ENCODE data around the gene BACE2. TPM values are rescaled to one million over a fixed set of nuclear protein-coding genes. Genes with fewer than 3 reads are reported as not detected.
A peak's percentile ranks its signal among the peaks of the same experiment; 100 is the strongest.

The BACE2 gene
- total and polyA plus RNA-seq, 2 experiments from 2014 or later: 28.4 to 37.0 TPM

DNA sequence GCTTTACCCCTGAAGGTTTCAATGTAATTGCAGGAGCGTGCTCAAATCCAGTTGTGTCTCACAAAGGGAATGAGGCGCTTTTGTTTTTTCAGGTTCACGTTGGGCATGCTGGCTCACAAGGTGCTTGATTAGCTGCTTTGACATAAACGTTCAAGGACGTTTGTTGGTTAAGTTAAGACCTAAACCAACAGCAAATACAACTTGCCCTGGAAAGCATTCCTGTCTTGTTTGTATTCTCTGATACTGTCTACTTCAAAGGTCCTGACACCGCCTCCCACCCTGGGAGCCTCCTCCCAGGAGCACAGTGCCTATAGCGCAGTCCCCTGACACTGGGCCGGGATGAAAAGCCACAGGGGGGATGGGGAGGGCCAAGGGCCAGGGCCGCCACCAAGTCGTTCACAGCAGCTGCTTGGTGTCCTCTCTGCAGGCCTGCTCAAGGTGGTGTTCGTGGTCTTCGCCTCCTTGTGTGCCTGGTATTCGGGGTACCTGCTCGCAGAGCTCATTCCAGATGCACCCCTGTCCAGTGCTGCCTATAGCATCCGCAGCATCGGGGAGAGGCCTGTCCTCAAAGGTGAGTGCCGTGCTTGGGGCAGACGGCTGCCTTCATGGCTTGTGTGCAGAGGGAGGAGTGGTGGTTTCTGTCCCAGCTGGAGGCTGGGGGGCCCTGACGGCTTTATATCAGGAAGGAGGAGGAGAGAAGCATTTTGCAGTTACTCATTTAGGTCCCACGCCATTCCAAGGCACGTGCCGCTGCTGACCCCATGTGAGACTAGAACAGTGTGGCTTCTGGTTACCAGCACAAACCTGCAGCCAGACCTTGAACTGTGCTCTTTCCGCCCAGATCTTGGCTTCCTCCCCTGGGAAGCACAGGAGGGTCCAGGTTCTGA is 154.8 kb downstream of the BACE2 start:
- Histone ChIP-seq H3K9me3 (ENCODE audit: low read depth) (no peaks in the 10 kb centered on the region), H3K4me2 (peak overlapping the region; percentile 68), H3K4me1 (ENCODE audit: insufficient read depth) (peaks cover 32% of the 10 kb centered on the region), H3K9me2 (replicated peaks; ENCODE audit: insufficient read depth) (no peaks in the 10 kb centered on the region), H3K27me3 (no peaks in the 10 kb centered on the region), H3K79me2 (peaks cover 7% of the 10 kb centered on the region), H3K4me3 (no peak overlapping the region), H2AFZ (no peak overlapping the region), H3K27ac (peak overlapping the region; percentile 89), H3K36me3 (replicated peaks; ENCODE audit: insufficient read depth, low read depth) (no peaks in the 10 kb centered on the region), H4K20me1 (ENCODE audit: insufficient read depth, poor library complexity, severe bottlenecking) (no peaks in the 10 kb centered on the region)
- peak; percentile 69 for DNase-seq (ENCODE audit: low spot score)
- no peak for TF ChIP-seq EZH2 (IDR thresholded peaks at IDR 0.05; ENCODE audit: borderline replicate concordance)
- WGBS (ENCODE audit: low lambda C conversion rate, missing lambda C conversion rate): 50% methylated on average over 23 of the region's 23 CpGs

DNA sequence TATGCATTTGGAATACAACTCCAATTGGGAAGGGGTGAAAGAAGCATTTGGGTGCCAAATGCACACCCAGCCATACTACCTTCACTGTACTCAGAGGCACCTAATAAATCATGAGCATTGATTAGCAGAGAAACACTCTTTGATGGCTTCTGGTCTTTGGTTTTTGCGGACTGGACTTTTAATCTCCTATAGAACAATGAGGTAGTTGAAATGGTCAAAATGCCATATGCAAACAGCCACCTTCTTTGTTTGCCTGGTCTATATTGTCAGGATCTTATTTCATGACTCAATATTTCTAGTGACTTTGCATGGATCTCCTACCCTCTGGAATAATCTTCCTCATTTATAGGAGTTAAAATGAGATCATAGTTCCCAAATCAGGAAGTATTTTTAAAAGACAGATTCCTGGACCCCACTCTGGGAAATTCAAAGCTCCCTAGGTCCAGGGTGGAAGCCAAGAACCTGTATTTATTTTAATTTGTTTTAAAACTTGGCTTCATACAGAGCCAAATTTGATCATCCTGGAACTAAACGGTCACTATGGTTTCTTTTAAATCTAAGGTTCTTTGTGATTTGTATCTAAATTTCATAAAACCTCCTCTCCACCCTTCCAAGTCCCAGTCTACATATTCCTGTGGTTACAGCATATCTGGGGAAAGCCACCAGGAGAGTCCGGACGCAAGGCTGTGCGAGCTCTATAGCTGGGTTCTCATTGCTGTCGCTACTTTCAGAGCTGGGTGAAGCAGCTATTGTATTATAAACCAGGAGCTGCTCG is 157.4 kb downstream of the BACE2 start:
- WGBS (ENCODE audit: low lambda C conversion rate, missing lambda C conversion rate): 81% methylated on average over 7 of the region's 7 CpGs
- TF ChIP-seq EZH2phosphoT487 (IDR thresholded peaks at IDR 0.05; ENCODE audit: low read depth, severe bottlenecking, unreplicated experiment) (no peak), EZH2 (IDR thresholded peaks at IDR 0.05; ENCODE audit: borderline replicate concordance) (no peak)
- TF ChIP-seq, protein P1, sequence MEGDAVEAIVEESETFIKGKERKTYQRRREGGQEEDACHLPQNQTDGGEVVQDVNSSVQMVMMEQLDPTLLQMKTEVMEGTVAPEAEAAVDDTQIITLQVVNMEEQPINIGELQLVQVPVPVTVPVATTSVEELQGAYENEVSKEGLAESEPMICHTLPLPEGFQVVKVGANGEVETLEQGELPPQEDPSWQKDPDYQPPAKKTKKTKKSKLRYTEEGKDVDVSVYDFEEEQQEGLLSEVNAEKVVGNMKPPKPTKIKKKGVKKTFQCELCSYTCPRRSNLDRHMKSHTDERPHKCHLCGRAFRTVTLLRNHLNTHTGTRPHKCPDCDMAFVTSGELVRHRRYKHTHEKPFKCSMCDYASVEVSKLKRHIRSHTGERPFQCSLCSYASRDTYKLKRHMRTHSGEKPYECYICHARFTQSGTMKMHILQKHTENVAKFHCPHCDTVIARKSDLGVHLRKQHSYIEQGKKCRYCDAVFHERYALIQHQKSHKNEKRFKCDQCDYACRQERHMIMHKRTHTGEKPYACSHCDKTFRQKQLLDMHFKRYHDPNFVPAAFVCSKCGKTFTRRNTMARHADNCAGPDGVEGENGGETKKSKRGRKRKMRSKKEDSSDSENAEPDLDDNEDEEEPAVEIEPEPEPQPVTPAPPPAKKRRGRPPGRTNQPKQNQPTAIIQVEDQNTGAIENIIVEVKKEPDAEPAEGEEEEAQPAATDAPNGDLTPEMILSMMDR (IDR thresholded peaks at IDR 0.05; ENCODE audit: poor library complexity): no peak
- H3K36me3 ChIP-seq (replicated peaks; ENCODE audit: insufficient read depth, low read depth): no peaks in the 10 kb centered on the region
- H3K4me2 ChIP-seq: no peak overlapping the region
- H2AFZ ChIP-seq: no peak overlapping the region
- no peak overlapping the region for H3K27ac ChIP-seq
- no peak for DNase-seq (ENCODE audit: low spot score)
- no peaks in the 10 kb centered on the region for H4K20me1 ChIP-seq (ENCODE audit: insufficient read depth, poor library complexity, severe bottlenecking)
- no peaks in the 10 kb centered on the region for H3K9me2 ChIP-seq (replicated peaks; ENCODE audit: insufficient read depth)
- H3K79me2 ChIP-seq: peaks cover 11% of the 10 kb centered on the region
- peaks cover 26% of the 10 kb centered on the region for H3K4me1 ChIP-seq (ENCODE audit: insufficient read depth)
- no peak overlapping the region for H3K4me3 ChIP-seq
- no peaks in the 10 kb centered on the region for H3K9me3 ChIP-seq (ENCODE audit: low read depth)
- no peaks in the 10 kb centered on the region for H3K27me3 ChIP-seq

DNA sequence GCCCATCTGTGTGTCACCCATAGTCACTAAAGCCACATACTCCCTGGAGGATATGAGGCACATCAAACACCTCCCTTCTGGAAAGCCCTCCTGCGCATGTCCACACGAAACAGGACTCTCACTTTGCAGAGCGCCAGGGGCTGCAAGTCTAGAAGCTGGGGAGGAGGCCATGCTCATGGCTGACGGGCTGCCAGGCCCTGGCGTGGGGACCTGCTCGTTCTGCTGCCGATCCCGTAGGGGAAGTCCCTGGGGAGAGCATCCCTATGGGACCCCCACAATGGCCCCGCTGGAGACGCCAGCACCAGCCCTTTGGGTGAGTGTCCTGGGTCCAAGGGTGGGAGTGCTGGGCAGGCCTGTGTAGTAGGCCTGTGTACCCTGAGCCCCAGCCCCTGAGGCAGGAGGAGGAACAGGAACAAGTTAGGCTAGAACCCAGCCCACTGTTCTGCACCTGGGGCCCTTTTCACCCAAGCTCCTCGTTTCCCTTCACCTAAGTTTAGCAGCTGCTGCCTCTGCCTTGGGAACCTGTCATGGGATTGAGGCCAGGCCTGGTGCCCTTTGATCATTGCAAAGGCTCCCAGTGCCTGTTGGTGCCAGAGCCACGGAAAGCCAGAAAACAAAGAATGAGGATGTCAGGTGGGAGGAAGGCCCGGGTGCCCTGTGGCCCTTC is 158.6 kb downstream of the BACE2 start:
- Histone ChIP-seq H3K4me3 (no peak overlapping the region), H3K27ac (no peak overlapping the region), H3K36me3 (replicated peaks; ENCODE audit: insufficient read depth, low read depth) (no peaks in the 10 kb centered on the region), H3K9me3 (ENCODE audit: low read depth) (no peaks in the 10 kb centered on the region), H3K27me3 (no peaks in the 10 kb centered on the region), H2AFZ (no peak overlapping the region), H3K4me1 (ENCODE audit: insufficient read depth) (peaks cover 15% of the 10 kb centered on the region), H4K20me1 (ENCODE audit: insufficient read depth, poor library complexity, severe bottlenecking) (no peaks in the 10 kb centered on the region), H3K79me2 (peaks cover 11% of the 10 kb centered on the region), H3K9me2 (replicated peaks; ENCODE audit: insufficient read depth) (no peaks in the 10 kb centered on the region), H3K4me2 (no peak overlapping the region)
- DNase-seq (ENCODE audit: low spot score): no peak
- WGBS (ENCODE audit: low lambda C conversion rate, missing lambda C conversion rate): 91% methylated on average over 13 of the region's 13 CpGs
- TF ChIP-seq EZH2phosphoT487 (IDR thresholded peaks at IDR 0.05; ENCODE audit: low read depth, severe bottlenecking, unreplicated experiment) (no peak), EZH2 (IDR thresholded peaks at IDR 0.05; ENCODE audit: borderline replicate concordance) (no peak)
- TF ChIP-seq, protein P1 (IDR thresholded peaks at IDR 0.05; ENCODE audit: poor library complexity): no peak
